Panc1 (cell line): ENCODE measurements around the gene HPCAL1. TPM values are rescaled to one million over a fixed set of nuclear protein-coding genes. Genes with fewer than 3 reads are reported as not detected.
A peak's percentile ranks its signal among the peaks of the same experiment; 100 is the strongest.

Experiments
- ATAC-seq: fragments of 200-7000 bp; cut with Tn5 transposase; 2 replicates; pipeline ENCODE4 v1.9.1; 2020; ENCODE audit warnings: mild to moderate bottlenecking, moderate library complexity
- BruUV-seq: library from RNA; stranded (reverse); fragments of 400-500 nt; replicated peaks from 2 replicates; lab custom pipeline; 2021; lab: Mats Ljungman, UMichigan
- CTCF ChIA-PET: fragments of 300-600 bp; sonication (Branson Sonifier 250); formaldehyde crosslinking; loops from one replicate; lab custom pipeline; 2022; ENCODE audit warnings: antibody characterized with exemption; lab: Charles Lee
- POLR2A ChIA-PET: fragments of 300-600 bp; sonication (Branson Sonifier 250); formaldehyde crosslinking; loops from one replicate; lab custom pipeline; 2022; ENCODE audit warnings: antibody characterized with exemption; lab: Charles Lee
- DNase-seq: peaks from one replicate; pipeline ENCODE4 v3.0.0-alpha.2; 2010; ENCODE audit warnings: low read depth, low spot score
- H3K27ac ChIP-seq: 2 replicates; pipeline ENCODE4 v1.5.1; 2011; ENCODE audit warnings: mild to moderate bottlenecking, low read length, inconsistent platforms
- H3K27me3 ChIP-seq: fragments of 200-500 bp; sonication (Bioruptor generic); 2 replicates; pipeline ENCODE4 v1.6.0; 2014; ENCODE audit warnings: low read length, inconsistent platforms; ENCODE audit not compliant: control insufficient read depth, insufficient read depth
- H3K36me3 ChIP-seq: fragments of 200-500 bp; sonication (Bioruptor generic); 2 replicates; pipeline ENCODE4 v1.5.1; 2014; ENCODE audit warnings: inconsistent platforms, mild to moderate bottlenecking, low read length, moderate library complexity; ENCODE audit not compliant: control insufficient read depth, insufficient read depth
- H3K4me1 ChIP-seq: 2 replicates; pipeline ENCODE4 v1.5.1; 2011; ENCODE audit warnings: inconsistent platforms, mild to moderate bottlenecking, low read length, moderate library complexity; ENCODE audit not compliant: control insufficient read depth, insufficient read depth
- H3K4me3 ChIP-seq, 2 experiments: 2 replicates each; pipeline ENCODE4 v1.5.1; 2011 to 2012; ENCODE audit warnings: low read depth in 2 of 2, low read length in 2 of 2, mild to moderate bottlenecking in 2 of 2, inconsistent platforms in 1 of 2, moderate library complexity in 1 of 2
- H3K9me3 ChIP-seq: fragments of 200-500 bp; sonication (Bioruptor generic); 2 replicates; pipeline ENCODE4 v1.5.1; 2014; ENCODE audit warnings: low read depth, mild to moderate bottlenecking, inconsistent platforms, low read length, moderate library complexity; ENCODE audit not compliant: control insufficient read depth, insufficient read depth
- POLR2AphosphoS5 ChIP-seq: IDR thresholded peaks from 2 replicates; pipeline ENCODE4 v1.6.1; 2012; ENCODE audit warnings: mild to moderate bottlenecking, low read depth, low read length, moderate library complexity
- SIN3A ChIP-seq: IDR thresholded peaks from 2 replicates; pipeline ENCODE4 v1.6.1; 2012; ENCODE audit warnings: low read depth, mild to moderate bottlenecking, low read length, moderate library complexity, borderline replicate concordance; ENCODE audit not compliant: insufficient read depth
- TCF7L2 ChIP-seq: IDR thresholded peaks from 2 replicates; pipeline ENCODE4 v1.6.1; 2011; ENCODE audit warnings: mild to moderate bottlenecking, low read depth, low read length, inconsistent platforms
- in situ Hi-C: cut with HindIII; loops from 2 replicates; pipeline ENCODE4 v1.10.0; 2016; ENCODE audit warnings: low sequenced_read_pairs, low pct_unique_long_range_greater_than_20kb
- intact Hi-C: fragments of 100-400 bp; cut with micrococcal nuclease; formaldehyde crosslinking; loops from one replicate; pipeline ENCODE4 v1.10.0; 2022; ENCODE audit not compliant: unreplicated experiment
- total RNA-seq: library from RNA; stranded (reverse); gene quantifications from one replicate; pipeline ENCODE4 v1.2.1, GENCODE V29; 2021; ENCODE audit not compliant: unreplicated experiment
- TF ChIP-seq, protein P1 (sequence below), 2 experiments: IDR thresholded peaks; 2 replicates each; pipeline ENCODE4 v1.6.1; 2011 to 2012; ENCODE audit warnings: low read depth in 2 of 2, control low read depth in 1 of 2, low read length in 1 of 2, mild to moderate bottlenecking in 1 of 2, moderate library complexity in 1 of 2; ENCODE audit not compliant: insufficient read depth in 1 of 2
- TF ChIP-seq, protein P2 (sequence below): fragments of 450-650 bp; IDR thresholded peaks from 2 replicates; pipeline ENCODE4 v1.5.1; 2017; ENCODE audit warnings: mild to moderate bottlenecking

Gene HPCAL1
- total RNA-seq, 1 experiment from 2014 or later, result 234 TPM

DNA sequence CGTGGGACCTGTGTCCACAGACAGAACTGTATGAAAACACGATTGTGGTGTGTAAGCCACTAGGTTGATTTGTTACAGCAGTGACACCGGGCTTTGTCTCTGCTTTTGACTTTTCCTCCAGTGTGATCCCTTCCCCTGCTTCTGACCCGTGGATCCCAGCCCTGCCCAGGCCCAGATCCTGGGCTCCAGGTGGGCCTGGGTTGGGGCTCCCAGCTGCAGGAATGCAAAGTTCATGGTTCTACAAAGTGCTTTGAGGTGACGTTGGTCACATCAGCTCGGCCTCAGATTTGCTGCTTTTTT, 26.8 kb downstream of the HPCAL1 start:
- Histone ChIP-seq H3K4me1 (peaks cover 95% of the 10 kb centered on the region), H3K9me3 (no peaks in the 10 kb centered on the region; the same call in 1 of the 2 replicates), H3K27ac (peak overlapping the region; percentile 99), H3K36me3 (no peaks in the 10 kb centered on the region; the same call in 1 of the 2 replicates), H3K27me3 (no peaks in the 10 kb centered on the region), H3K4me3 (peak overlapping the region; percentile 27 to 51)
- TF ChIP-seq POLR2AphosphoS5 (no peak), TCF7L2 (0 out of 2 replicates have a peak, but pooled peaks have one; percentile 47)
- no TSS peak for BruUV-seq
- POLR2A ChIA-PET, result interaction anchor here (0.6 to 1.3 kb wide), 3 partner anchors 12 to 26 kb away, joined by 4 to 5 read pairs (median 4); no protein-coding TSS in a partner anchor
- DNase-seq (no peak), ATAC-seq (peak; percentile 22)
- intact Hi-C loops, result no loop called here
- in situ Hi-C loops, result no loop called here
- CTCF ChIA-PET, result interaction anchor here (1.1 kb wide), 1 partner anchor 105 kb away, joined by 3 read pairs; no protein-coding TSS in a partner anchor

DNA sequence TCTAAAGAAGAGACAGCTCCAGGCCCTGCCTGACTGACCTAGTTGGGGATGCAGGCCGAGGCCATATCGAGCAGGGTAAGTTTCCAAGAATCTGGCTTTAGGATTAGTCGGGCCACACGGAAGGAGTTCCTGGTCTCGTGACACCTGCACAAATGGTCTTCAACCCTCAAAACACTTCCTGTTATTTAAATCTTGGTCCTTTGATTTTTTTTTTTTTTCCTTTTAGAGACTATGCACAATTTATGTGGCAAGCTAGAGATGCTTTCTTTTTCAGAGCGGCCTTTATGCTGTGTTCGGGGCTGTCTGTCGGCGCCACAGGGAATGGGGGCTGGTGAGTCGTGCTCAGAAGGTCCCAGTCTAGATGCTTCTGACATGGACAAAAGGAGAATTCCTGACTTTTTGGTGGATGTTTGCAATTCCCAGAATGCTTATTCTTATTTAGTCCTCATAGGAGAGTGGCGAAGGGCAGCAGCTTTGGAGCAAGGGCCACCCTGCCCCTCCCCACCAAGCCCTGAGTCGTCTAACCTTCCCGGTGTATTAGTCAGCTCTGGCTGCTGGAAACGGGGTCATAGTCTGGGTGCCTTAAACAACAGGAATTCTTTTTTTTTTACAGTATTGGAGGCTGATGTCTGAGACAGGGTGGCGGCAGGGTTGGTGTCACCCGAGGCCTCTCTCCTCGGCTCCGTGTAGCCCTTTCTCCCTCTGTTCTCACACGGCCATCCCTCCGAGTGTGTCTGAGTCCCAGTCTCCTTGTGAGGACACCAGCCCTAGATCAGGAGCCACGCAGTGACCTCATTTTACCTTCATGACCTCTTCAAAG, 27.4 kb downstream of the HPCAL1 start:
- in situ Hi-C loops, result no loop called here
- ChIA-PET CTCF (interaction anchor here (1.1 kb wide), 1 partner anchor 105 kb away, joined by 3 read pairs; no protein-coding TSS in a partner anchor), POLR2A (interaction anchor here (0.6 to 1.3 kb wide), 4 partner anchors 9 to 27 kb away, joined by 3 to 5 read pairs (median 4); no protein-coding TSS in a partner anchor)
- TF ChIP-seq, protein P1, sequence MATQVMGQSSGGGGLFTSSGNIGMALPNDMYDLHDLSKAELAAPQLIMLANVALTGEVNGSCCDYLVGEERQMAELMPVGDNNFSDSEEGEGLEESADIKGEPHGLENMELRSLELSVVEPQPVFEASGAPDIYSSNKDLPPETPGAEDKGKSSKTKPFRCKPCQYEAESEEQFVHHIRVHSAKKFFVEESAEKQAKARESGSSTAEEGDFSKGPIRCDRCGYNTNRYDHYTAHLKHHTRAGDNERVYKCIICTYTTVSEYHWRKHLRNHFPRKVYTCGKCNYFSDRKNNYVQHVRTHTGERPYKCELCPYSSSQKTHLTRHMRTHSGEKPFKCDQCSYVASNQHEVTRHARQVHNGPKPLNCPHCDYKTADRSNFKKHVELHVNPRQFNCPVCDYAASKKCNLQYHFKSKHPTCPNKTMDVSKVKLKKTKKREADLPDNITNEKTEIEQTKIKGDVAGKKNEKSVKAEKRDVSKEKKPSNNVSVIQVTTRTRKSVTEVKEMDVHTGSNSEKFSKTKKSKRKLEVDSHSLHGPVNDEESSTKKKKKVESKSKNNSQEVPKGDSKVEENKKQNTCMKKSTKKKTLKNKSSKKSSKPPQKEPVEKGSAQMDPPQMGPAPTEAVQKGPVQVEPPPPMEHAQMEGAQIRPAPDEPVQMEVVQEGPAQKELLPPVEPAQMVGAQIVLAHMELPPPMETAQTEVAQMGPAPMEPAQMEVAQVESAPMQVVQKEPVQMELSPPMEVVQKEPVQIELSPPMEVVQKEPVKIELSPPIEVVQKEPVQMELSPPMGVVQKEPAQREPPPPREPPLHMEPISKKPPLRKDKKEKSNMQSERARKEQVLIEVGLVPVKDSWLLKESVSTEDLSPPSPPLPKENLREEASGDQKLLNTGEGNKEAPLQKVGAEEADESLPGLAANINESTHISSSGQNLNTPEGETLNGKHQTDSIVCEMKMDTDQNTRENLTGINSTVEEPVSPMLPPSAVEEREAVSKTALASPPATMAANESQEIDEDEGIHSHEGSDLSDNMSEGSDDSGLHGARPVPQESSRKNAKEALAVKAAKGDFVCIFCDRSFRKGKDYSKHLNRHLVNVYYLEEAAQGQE (IDR thresholded peaks at IDR 0.05; ENCODE audit: insufficient read depth in 1 of 2, low read depth in 2 of 2, low read length in 1 of 2), result no peak
- TF ChIP-seq SIN3A, result no peak
- TF ChIP-seq, protein P2, sequence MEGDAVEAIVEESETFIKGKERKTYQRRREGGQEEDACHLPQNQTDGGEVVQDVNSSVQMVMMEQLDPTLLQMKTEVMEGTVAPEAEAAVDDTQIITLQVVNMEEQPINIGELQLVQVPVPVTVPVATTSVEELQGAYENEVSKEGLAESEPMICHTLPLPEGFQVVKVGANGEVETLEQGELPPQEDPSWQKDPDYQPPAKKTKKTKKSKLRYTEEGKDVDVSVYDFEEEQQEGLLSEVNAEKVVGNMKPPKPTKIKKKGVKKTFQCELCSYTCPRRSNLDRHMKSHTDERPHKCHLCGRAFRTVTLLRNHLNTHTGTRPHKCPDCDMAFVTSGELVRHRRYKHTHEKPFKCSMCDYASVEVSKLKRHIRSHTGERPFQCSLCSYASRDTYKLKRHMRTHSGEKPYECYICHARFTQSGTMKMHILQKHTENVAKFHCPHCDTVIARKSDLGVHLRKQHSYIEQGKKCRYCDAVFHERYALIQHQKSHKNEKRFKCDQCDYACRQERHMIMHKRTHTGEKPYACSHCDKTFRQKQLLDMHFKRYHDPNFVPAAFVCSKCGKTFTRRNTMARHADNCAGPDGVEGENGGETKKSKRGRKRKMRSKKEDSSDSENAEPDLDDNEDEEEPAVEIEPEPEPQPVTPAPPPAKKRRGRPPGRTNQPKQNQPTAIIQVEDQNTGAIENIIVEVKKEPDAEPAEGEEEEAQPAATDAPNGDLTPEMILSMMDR, result no peak
- TF ChIP-seq POLR2AphosphoS5, result no peak; the same call in 1 of the 2 replicates
- TF ChIP-seq TCF7L2, result 0 out of 2 replicates have a peak, but pooled peaks have one; percentile 12
- intact Hi-C loops, result no loop called here
- Histone ChIP-seq H3K27ac (peak overlapping the region; percentile 99), H3K4me3 (peak overlapping the region; percentile 27 to 51), H3K9me3 (peaks cover 5% of the 10 kb centered on the region; the same call in 1 of the 2 replicates), H3K27me3 (no peaks in the 10 kb centered on the region), H3K36me3 (no peaks in the 10 kb centered on the region; the same call in 1 of the 2 replicates), H3K4me1 (peaks cover 90% of the 10 kb centered on the region)
- BruUV-seq, result no TSS peak
- peak; percentile 38 for ATAC-seq
- DNase-seq, result no peak

DNA sequence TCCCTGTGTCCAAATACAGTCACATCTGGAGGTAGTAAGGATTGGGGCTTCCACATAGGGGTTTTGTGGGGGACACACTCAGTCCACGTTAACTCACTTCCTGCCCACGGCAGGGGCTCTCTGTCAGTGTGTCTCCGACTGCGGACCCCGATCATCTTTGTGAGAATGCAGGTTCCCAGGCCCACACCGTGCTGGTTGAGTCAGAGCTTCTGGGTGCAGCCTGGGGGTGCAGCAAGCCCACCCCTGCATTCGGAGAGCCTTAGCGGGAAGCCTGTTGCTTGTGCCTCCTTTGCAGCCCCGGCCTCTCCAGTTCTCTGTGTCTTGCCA, 28.0 kb downstream of the HPCAL1 start:
- Histone ChIP-seq H3K36me3 (no peaks in the 10 kb centered on the region; the same call in 1 of the 2 replicates), H3K27ac (peak overlapping the region; percentile 99), H3K4me1 (peaks cover 87% of the 10 kb centered on the region), H3K4me3 (peak overlapping the region; percentile 27 to 51), H3K9me3 (peaks cover 6% of the 10 kb centered on the region; the same call in 1 of the 2 replicates), H3K27me3 (no peaks in the 10 kb centered on the region)
- BruUV-seq, result no TSS peak
- CTCF ChIA-PET, result no interaction called here
- no peak for DNase-seq
- POLR2A ChIA-PET, result no interaction called here
- no peak for ATAC-seq
- intact Hi-C loops, result no loop called here
- in situ Hi-C loops, result no loop called here
- TF ChIP-seq POLR2AphosphoS5, result no peak
